GM21529 (cell line): Measurements from ENCODE around the gene NHSL2.
"Not testable (repeated sequence)": the region's sequence is repeated elsewhere in the genome, so short reads cannot be mapped to it uniquely, and the experiment has no call there.

Experiments used
- ATAC-seq: cut with Tn5 transposase; IDR thresholded peaks from one replicate; pipeline ENCODE4 v1.9.1; 2021; ENCODE audit not compliant: unreplicated experiment

NHSL2 gene

GRCh38 chrX:72038868-72039267 lies 128.2 kb downstream of the NHSL2 start:
- no peak for ATAC-seq

DNA sequence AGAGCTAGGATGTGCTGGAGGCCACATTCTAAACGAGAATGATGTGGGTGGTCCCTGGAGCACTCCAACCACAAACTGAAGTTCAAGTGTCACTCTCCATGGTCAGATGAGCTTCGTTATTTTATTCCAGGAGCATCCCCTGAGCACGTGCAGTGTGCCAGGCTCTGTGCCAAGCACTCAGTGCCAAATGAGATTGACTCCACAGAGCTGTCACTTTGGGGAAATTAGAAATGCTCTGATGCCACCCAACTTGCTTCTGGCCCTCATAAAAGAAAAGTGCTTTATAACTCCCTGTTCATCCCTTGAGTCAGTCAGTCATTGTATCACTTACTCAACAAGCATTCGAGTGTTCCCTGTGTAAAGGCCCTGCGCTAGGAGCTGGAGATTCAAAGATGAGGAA lies 129.9 kb downstream of the NHSL2 start:
- no peak for ATAC-seq

DNA sequence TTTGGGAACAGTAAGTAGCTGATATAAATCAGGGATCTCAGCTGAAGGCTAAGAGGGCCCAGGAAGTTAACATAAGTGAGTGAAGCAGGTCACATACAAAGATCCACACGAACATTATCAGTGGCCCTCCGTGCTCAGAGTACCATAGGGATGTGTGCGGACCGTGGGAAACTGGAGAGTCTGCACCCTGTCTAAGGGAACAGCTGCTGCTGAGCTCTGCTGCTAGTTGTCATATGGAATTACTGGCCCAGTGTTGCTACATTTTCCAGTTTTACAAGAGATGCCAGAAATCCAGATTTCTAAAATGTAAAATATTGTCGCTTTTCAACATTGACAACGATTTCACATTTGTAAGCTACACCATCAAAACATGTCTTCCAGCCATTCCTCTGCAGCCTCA lies 130.5 kb downstream of the NHSL2 start:
- no peak for ATAC-seq

DNA sequence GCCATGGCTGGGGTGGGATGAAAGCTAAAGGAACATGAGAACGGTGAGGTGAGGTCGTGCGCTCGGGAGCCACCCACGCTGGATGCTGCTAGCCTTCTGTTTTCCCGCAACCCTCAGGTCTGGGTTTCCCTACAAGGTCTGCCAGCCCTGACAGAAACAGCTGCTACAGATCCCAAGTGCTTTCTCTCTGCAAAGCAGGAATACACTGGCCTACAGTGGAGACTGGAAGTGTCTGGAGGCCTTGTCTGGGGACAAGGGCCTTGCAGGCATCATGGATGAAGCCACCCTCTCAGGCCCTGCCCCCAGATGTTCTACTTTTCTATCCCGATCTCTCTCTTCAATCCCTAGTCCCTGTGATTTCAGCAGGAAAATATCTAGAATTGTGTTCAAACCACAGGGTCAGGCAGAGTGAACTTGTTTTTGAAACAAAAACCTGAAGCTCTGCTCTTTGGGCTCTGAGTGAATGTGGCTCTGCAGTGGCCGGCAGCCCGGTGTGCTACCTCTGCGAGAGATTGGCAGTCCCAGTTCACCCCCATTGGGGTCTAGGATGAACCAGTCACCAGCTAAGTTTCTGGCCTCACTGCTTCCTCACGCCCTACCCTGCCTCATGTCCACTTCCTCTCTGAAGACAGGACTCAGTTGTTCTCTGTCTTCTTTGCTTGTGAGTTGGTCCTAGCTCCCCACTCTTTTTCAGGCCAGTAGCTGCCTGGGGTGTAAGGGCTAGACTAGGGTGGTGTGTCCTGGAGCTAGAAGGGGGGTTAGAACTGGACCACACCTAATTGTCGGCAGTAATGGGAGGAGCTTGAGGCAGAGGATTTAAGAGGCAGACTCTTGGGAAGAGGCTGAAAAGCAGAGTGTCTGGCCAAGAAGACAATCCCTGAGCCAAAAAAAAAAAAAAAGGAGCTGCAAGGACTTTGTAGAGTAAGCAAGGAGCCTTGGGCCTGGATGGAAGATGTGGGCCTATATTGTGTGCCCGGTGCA lies 131.5 kb downstream of the NHSL2 start:
- no peak for ATAC-seq

DNA sequence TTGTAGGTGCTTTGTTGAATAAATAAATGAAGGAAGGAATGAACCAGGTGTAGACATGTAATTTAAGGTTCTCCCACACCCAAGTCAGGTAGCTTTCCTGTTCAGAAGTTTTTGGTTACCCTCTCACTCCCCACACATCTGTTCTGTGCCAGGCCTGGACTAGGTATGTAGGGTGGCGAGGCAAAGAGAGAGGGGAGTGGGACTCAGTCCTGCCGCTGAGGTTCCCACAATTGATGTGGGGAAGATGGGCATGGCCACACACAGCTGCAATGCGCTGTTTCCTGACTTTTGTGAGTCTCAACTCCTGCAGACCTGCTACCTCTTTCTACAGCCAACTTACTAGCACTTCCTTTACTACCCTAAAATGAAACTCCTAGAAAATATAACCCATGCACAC lies 132.2 kb downstream of the NHSL2 start:
- ATAC-seq = no peak

DNA sequence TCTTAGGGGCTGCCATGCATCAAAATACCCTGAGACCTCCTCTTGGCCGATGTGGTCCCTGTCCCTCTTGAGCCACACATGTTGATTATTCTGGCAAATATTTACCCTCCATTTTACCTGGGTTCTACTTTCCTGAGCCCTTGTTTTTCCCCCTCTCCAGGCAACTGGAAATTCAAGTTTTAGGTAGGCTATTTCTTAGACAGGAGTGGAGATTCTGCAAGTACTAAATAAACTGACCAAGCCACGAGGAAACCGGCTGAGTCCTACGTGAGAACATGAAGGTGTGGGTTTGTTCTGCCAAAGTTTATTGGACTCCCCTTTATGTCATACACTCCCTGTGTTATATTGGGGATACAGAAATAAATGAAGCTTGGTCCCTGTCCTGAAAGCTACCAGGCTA lies 133.0 kb downstream of the NHSL2 start:
- ATAC-seq = no peak

DNA sequence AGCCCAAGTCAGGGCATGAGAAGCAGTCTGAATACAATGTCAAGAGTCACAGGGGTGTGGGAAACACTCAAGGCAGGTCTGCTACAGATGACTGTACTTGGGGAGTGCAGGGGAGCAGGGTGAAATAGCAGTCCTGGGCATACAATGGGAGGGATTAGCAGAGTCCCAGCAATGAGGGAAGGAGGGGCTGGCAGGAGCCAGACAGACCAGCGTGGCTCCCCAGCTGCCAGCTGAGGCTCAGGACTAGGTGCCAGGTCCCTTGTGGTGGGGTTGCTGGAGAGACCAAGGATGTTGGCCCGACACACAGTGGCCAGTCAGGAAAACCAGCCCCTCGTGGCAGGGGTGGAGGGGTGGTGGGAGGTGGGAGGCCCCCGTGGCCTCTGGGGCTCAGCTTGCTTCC lies 134.5 kb downstream of the NHSL2 start:
- ATAC-seq = no peak

DNA sequence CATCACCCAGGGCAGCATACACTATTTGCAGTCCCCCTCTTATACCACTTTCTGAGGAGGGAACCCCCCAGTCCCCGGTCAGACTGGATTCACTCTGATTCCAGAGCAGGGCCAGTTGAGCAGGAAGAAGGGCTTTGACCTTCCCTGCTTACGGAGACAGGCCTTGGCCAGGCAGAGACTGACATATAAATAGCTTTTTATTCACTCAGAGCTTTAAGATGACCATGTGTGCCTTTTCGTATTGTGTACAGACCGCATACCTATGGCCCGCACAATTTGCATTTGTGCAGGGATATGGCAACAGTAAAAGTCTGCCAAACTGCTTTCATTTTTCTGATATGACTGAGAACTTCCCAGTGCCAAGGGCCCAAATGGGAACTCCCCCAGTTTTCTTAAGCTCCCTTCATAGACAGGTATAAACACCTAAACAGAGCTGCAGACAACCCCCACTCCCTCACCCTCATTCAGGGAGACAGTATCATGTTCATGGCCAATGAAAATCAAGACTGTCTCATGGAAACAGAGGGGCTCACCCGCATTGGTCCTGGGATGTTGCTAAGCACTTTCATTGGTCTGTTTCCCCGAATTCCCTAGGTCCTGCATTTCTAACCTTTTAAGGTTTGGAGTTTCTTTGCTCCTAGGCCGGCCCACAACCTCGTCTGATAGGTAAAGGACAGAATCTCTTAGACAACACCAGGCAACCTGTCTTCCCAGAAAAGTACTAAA lies 135.1 kb downstream of the NHSL2 start:
- ATAC-seq = no peak

DNA sequence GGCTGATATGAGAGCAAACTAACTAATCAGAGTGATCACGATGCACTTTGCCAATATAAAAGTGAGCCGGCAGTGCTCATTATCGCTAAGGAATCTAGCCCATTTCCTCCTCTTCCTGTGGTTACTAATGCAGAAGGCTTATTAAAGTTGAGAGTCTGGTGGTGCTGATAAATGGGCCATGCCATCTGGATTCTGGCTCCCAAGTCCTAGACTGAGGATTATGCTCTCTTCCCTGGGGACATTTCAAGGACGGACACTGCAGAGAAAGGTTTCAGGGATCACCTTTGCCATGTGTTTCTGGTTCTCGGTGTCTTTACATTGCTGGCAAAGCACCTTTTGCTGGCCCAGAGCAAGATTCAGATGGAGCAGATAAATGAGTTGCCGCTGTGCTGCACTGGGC lies 135.8 kb downstream of the NHSL2 start:
- ATAC-seq = no peak

DNA sequence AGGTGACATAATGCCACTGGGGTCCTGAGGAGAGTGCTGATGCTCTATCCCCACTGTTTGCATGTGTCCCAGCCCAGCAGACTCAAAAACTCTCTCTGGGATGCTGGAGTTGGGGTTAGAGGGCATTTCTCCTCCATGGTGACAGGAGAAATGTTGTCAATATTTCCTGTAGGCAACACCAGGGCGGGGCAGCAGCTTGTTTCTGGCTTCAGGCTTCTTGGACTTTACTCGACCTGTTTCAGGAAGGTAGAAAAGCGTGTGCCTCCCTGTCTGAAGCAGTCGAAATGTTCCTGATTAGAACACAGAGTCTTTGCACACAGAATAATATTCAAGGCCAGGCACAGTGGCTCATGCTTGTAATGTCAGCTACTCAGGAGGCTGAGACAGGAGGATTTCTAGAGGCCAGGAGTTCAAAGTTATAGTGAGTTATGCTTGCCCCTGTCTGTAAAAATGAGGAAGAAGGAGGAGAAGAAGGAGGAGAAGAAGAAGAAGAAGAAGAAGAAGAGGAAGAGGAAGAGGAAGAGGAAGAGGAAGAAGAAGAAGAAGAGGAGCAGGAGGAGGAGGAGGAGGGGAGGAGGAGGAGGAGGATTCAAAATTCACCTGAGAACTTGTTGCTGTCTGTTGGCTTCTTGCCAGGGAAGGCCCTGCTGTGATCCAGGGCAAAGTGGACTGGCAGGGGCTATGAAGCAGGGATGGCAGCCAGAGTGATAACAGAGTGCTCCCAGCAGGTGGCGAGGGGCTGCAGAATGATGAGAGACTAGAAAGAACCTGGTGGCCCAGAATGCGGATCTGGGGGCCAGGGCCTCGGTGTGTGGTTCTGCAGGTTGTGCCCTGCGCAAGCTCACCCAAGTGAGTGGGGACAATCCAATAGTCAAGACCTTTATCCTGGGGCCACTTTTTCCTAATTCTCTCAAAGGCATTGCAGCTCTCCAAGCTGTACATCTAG lies 138.1 kb downstream of the NHSL2 start:
- ATAC-seq = no peak

GRCh38 chrX:72050011-72050410 lies 139.4 kb downstream of the NHSL2 start:
- ATAC-seq = no peak

DNA sequence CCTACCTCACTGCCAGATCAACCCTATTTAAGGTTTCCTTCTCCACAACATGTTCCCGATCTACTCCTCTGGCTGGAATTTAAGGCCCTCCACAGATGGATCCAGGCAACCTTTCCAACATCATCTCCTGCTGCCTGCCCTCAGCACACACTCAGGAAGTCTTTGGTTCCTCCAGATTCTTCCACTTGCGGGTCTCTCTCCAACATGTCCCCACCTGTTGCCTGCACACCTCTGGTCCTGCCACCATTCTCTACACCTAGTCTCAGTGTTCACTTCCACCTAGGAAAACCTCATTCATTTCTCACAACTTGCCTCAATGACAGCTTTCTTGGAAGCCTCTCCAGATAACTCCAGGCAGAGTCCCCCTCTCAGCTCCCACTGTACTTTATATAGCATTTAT lies 140.9 kb downstream of the NHSL2 start:
- no peak for ATAC-seq

DNA sequence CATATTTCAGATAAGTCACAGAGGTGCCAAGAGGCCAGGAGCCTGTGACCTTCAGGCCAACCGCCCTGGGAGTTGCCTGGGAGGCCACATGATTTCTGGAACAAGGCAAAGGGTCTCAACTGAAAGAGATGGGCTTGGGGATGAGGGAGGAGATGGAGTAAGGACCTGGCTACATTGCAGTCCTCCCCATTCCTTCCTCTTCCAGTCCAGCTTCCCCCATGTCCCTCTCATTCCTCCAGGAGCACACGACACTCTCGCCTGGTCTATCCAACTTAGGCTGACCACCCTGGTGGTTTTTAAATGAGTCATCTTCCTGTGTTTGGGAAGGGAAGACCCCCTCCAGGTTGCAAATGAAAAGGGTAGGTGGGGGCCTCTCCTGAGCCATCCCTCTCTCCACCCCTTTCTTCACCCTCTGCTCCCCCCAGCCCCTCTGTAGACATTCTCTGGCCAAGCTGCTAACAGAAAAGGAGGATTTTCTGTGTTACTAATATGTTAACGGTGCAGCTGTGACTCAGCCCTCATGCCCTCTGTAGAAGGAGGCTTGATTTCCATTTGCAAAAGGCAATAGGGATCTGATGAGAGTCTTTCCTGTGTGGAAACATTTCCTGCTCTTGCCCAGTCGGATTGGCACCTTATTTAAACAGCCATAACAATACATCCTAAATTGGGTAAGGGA lies 141.9 kb downstream of the NHSL2 start:
- no peak for ATAC-seq

DNA sequence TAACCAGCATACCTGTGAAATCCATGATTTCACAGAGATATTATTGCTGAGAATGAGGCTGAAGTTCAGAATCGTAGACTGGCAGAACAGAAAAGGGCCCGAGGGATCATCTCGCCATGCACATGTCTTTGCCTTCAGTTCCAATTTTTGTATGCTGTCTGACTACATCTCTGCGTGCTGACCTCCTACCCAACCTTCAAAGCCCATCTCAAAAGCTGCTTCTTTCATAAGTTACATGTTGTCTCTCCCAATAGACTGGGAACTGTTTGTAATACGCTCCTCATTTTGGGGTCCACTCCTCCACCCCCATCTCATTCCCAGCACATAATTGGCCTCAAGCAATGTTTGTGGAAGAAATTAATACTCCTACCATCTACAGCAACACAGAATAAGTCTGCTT lies 142.9 kb downstream of the NHSL2 start:
- no peak for ATAC-seq

GRCh38 chrX:72054779-72055489 lies 144.3 kb downstream of the NHSL2 start:
- no peak for ATAC-seq

- ATAC-seq = no peak
Measured at GRCh38 chrX:72057331-72057730, 146.7 kb downstream of the NHSL2 start.

- ATAC-seq = no peak
Measured at GRCh38 chrX:72057849-72058248, 147.2 kb downstream of the NHSL2 start.

DNA sequence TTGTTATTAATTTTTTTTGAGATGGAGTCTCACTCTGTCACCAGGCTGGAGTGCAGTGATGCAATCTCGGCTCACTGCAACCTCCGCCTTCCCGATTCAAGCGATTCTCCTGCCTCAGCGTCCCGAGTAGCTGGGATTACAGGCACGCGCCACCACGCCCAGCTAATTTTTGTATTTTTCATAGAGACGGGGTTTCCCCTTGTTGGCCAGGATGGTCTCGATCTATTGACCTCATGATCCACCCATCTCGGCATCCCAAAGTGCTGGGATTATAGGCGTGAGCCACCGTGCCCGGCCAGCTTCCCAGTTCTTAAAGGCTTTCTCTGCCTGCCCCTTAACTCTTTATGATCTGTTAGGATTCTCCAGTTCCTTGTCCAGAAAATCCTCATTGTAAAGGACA lies 147.7 kb downstream of the NHSL2 start:
- not testable (repeated sequence) for ATAC-seq

GRCh38 chrX:72060196-72060920 lies 149.7 kb downstream of the NHSL2 start:
- no peak for ATAC-seq
